KMS-11 (cell line): ENCODE results near the gene FGD6.

ENCODE experiments used
- H2AFZ ChIP-seq: fragments of 200-600 bp; sonication (generic); 2 replicates; pipeline ENCODE4 v1.6.1; 2016; ENCODE audit warnings: antibody characterized with exemption, mixed run types, low read depth
- H3K27ac ChIP-seq: fragments of 200-600 bp; sonication (generic); 2 replicates; pipeline ENCODE4 v1.6.1; 2016; ENCODE audit warnings: mild to moderate bottlenecking, mixed run types
- H3K27me3 ChIP-seq: fragments of 200-600 bp; sonication (generic); 2 replicates; pipeline ENCODE4 v1.6.1; 2017; ENCODE audit warnings: mild to moderate bottlenecking, low read depth, mixed run types, moderate library complexity; ENCODE audit not compliant: insufficient read depth
- H3K36me3 ChIP-seq: fragments of 200-600 bp; sonication (generic); 2 replicates; pipeline ENCODE4 v1.6.1; 2017; ENCODE audit warnings: mild to moderate bottlenecking, mixed run types; ENCODE audit not compliant: insufficient read depth
- H3K4me1 ChIP-seq: fragments of 200-600 bp; sonication (generic); 2 replicates; pipeline ENCODE4 v1.6.1; 2016; ENCODE audit warnings: mild to moderate bottlenecking, low read depth, mixed run types; ENCODE audit not compliant: poor library complexity, severe bottlenecking
- H3K4me2 ChIP-seq: fragments of 200-600 bp; sonication (generic); 2 replicates; pipeline ENCODE4 v1.7.0; 2016; ENCODE audit warnings: mild to moderate bottlenecking, mixed run types
- H3K4me3 ChIP-seq: fragments of 200-600 bp; sonication (generic); IDR thresholded peaks from 2 replicates; pipeline ENCODE4 v1.6.1; 2017; ENCODE audit warnings: low read depth, low read length, mixed read lengths; ENCODE audit not compliant: insufficient read depth
- H3K79me2 ChIP-seq: fragments of 200-600 bp; sonication (generic); 2 replicates; pipeline ENCODE4 v1.6.1; 2016; ENCODE audit warnings: low read depth, mixed run types; ENCODE audit not compliant: insufficient read depth
- H3K9ac ChIP-seq: fragments of 200-600 bp; sonication (generic); 2 replicates; pipeline ENCODE4 v1.6.1; 2016; ENCODE audit warnings: mild to moderate bottlenecking, mixed run types
- H4K20me1 ChIP-seq: fragments of 200-600 bp; sonication (generic); 2 replicates; pipeline ENCODE4 v1.6.1; 2016; ENCODE audit warnings: mild to moderate bottlenecking, mixed run types; ENCODE audit not compliant: insufficient read depth
- TF ChIP-seq, protein P1 (sequence below): fragments of 200-600 bp; sonication (generic); conservative IDR thresholded peaks from 2 replicates; pipeline ENCODE4 v1.6.1; 2017; ENCODE audit warnings: low read depth, mild to moderate bottlenecking, antibody characterized with exemption, low read length, moderate library complexity, mixed read lengths

FGD6 gene

DNA sequence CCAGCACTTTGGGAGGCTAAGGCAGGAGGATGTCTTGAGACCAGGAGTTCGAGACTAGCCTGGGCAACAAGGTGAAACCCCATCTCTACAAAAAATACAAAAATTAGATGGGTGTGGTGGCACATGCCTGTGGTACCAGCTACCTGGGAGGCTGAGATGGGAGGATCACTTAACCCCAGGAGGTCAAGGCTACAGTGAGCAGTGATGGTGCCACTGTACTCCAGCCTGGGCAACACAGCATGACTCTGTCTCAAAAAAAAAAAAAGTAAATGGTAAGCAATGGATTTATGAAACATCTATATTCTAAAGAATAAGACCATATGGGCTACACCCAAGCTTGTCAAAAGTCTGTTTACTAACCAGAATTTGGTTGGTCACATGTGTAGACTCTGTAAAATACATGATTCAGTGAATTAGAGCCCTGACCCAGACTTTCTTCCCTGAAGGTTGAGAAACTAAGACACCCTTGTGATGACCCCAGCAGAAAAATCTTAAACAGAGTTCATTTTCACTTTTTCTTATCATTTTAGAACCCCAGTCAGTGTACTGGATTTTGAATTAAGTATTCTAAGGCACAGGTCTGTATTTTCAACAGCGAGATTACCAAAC, 12.1 kb downstream of the FGD6 start:
- TF ChIP-seq, protein P1, sequence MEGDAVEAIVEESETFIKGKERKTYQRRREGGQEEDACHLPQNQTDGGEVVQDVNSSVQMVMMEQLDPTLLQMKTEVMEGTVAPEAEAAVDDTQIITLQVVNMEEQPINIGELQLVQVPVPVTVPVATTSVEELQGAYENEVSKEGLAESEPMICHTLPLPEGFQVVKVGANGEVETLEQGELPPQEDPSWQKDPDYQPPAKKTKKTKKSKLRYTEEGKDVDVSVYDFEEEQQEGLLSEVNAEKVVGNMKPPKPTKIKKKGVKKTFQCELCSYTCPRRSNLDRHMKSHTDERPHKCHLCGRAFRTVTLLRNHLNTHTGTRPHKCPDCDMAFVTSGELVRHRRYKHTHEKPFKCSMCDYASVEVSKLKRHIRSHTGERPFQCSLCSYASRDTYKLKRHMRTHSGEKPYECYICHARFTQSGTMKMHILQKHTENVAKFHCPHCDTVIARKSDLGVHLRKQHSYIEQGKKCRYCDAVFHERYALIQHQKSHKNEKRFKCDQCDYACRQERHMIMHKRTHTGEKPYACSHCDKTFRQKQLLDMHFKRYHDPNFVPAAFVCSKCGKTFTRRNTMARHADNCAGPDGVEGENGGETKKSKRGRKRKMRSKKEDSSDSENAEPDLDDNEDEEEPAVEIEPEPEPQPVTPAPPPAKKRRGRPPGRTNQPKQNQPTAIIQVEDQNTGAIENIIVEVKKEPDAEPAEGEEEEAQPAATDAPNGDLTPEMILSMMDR: no peak
- no peak overlapping the region for H2AFZ ChIP-seq
- H3K4me3 ChIP-seq: no peak overlapping the region
- H3K9ac ChIP-seq: no peak overlapping the region
- H3K79me2 ChIP-seq: no peaks in the 10 kb centered on the region
- no peaks in the 10 kb centered on the region for H4K20me1 ChIP-seq
- no peaks in the 10 kb centered on the region for H3K27me3 ChIP-seq
- H3K4me1 ChIP-seq: no peaks in the 10 kb centered on the region
- H3K27ac ChIP-seq: no peak overlapping the region
- no peak overlapping the region for H3K4me2 ChIP-seq
- H3K36me3 ChIP-seq: no peaks in the 10 kb centered on the region

DNA sequence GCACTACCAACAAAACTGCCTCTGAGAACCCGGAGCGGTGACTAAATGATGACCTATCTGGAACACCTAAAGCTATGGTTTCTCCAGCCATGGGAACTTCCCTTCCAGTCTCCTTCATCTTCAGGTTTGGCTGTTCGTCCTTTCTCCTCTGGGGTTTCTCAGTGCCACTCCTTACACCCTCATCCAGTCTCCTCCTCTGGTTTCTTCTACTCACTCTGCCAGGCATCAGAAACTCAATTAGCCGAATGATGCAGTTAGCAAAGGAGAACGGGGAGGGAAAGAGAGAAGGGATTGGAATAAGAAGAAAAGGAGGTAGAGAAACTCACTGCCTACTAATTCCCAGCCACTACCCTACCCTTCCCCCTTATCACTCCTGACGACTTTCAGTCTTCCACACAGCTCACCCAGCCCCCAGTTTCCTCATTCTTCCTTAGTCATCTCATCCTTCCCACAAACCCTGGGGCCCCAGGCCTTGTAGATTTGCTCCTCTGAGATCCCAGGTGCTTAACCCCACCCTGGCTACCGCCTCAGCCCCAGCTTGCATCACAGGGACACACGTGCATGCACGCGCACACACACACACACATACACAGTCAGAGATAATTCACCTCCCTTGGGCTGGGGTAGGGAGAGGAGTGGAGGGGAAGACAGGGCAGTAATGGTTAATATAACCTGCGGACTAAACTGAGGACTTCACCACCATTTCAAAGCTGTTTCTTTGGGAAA, 13.0 kb downstream of the FGD6 start:
- H3K27ac ChIP-seq: no peak overlapping the region

DNA sequence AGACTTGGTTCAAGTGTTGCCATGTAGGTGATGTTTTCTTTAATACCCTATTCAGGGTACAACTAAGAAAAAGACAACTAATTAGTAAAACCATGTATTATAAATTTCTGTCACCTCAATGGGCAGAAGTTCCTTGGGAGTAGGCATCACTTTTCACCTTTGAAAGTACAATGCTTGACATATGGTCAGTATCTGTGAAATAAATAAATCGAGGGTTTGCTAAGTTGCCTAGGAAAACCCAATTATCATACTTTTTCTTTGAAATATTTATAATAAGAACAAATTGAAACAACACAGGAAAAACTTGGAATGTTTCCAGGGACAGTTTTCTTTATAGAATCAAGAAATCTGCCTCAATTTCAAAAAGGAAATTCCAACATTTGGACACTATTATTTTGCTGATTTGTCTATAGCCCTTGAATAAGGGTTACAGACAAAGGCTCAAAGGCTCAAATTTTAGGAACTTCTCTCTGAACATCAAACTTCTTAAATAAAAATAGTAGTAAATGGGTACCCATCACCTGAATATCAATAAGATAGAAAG, 13.7 kb downstream of the FGD6 start:
- H3K4me3 ChIP-seq: no peak overlapping the region
- H2AFZ ChIP-seq: no peak overlapping the region
- TF ChIP-seq, protein P1: no peak
- no peak overlapping the region for H3K27ac ChIP-seq
- no peaks in the 10 kb centered on the region for H4K20me1 ChIP-seq
- H3K36me3 ChIP-seq: no peaks in the 10 kb centered on the region
- no peaks in the 10 kb centered on the region for H3K79me2 ChIP-seq
- no peak overlapping the region for H3K9ac ChIP-seq
- H3K4me1 ChIP-seq: no peaks in the 10 kb centered on the region
- no peaks in the 10 kb centered on the region for H3K27me3 ChIP-seq
- H3K4me2 ChIP-seq: no peak overlapping the region

More for the DNA sequence above, 13.0 kb downstream of the FGD6 start:
- no peak overlapping the region for H3K4me3 ChIP-seq
- H3K79me2 ChIP-seq: no peaks in the 10 kb centered on the region
- TF ChIP-seq, protein P1: no peak
- no peak overlapping the region for H3K4me2 ChIP-seq
- no peaks in the 10 kb centered on the region for H4K20me1 ChIP-seq
- H3K9ac ChIP-seq: no peak overlapping the region
- no peaks in the 10 kb centered on the region for H3K27me3 ChIP-seq
- H3K4me1 ChIP-seq: no peaks in the 10 kb centered on the region
- H2AFZ ChIP-seq: no peak overlapping the region
- H3K36me3 ChIP-seq: no peaks in the 10 kb centered on the region

DNA sequence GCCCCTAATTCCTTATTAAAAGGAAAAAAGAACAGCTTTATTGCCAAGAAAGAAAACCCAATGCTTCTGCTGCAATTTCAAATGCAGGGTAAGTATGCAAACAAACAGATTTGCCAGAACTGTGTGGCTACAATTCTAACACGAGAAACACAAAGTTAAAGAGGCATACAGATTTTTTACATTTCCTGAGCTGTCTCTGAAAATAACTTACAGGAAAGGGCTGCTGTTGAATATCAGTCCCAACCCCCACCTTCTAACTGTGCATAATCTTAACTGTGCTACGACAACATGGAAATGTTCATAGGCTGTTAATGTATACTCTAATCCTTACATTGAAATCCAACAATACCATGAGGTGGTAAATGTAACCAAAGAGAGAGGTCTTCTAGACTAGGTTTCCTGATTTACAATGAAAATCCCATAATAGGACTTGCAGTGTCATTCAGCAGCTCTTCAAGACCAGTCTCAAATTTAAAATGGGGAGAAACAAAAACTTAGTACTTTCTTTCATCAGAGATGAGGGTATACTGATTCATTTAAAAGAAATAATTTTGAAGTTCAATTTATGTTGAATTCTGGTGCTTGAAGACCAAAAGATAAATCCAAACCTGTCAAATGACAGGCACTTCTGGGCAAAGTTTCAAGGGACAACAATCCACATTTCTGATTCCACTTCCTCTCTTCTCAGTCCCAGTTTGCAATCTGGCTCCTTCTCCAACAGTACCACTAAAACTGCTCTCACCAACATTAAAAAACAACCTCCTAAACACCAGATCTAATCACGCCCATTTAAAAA, 14.4 kb downstream of the FGD6 start:
- Histone ChIP-seq H3K4me1 (no peaks in the 10 kb centered on the region), H3K4me3 (no peak overlapping the region), H2AFZ (no peak overlapping the region), H3K9ac (no peak overlapping the region), H3K4me2 (no peak overlapping the region), H3K27me3 (no peaks in the 10 kb centered on the region), H3K36me3 (no peaks in the 10 kb centered on the region), H3K79me2 (no peaks in the 10 kb centered on the region), H3K27ac (no peak overlapping the region), H4K20me1 (no peaks in the 10 kb centered on the region)
- TF ChIP-seq, protein P1: no peak
